Measurements from ENCODE around the gene ARHGEF10L.

ARHGEF10L gene

DNA sequence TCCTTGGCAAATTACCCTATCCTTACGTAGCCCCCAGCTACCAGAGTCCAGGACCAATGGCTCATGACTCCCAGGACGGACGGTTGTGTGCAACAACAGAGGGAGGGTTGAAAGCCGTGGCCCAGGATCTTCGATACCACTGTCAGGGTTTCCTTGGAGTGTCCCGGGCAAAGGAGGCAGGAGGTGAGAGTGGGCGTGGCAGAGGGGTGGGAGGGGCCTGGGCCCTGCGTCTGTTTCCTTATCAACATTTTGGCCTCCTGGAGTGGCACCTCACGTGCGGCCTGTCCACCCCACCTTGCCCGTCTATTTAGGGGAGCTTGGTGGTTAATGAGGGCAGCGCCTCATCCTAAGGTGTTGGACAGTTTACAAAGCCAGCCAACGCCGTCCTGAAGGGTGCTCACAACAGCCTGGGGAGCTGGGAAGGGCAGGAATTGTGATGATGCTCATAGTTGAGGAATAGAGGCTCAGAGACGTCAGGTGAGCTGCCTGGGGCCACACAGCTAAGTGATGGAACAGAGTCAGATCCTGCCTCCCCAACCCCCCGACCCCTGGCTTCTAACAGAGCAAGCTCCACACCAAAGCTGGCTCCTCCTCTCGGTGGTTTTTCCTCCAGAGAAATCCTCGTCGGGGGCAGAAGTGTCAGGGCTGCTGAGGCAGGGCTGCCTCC lies 17.4 kb upstream of the ARHGEF10L start:
- no peak for DNase-seq

DNA sequence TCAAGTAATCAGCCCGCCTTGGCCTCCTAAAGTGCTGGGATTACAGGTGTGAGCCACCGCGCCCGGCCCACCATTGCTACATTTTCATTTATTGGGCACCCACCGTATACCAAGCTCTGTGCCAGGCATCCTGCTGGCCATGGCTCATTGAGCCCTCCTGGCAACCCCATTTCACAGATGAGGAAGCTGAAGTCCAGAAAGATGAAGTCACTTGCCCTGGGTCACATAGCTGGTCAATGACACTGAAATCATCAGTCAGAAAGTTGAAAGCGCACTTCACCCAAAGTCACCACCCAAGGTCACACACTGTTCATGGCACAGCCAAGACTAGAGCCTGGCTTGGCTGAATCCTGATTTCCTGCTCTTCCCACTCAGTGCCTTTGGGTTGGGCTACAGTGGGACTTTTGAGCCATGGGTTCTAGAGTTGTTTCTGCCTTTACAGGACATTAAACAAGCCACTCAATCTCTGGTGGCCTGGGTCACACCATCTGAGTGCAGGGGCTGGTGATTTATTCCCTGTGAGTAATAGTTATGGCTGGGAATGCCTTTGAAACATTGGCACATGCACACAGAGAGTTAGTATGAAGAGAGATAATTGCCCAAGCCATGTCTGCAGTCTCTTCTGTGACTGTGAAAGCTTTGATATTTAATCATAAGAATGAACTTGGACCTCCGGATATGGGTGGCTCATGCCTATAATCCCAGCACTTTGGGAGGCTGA lies 16.0 kb upstream of the ARHGEF10L start:
- no peak for DNase-seq

DNA sequence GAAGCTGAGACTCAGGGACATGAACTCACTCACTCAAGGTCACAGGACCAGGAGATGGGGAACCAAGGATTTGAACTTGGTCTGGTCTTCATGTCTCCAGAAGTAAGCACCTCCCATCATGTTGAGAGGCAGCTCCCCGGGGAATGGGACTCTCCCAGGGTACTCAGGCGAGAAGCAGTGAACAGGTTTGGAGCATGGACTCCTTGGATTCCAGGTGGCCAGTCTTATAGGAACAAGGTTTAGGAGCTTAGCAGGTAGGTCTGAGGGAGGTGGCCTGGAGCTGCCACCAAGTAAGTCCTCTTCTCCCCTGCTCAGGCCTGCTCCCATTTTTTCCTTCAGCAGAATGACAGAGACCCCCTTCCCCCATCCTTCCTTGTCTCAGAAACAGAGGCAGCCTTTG lies 14.9 kb upstream of the ARHGEF10L start:
- DNase-seq, result no peak

DNA sequence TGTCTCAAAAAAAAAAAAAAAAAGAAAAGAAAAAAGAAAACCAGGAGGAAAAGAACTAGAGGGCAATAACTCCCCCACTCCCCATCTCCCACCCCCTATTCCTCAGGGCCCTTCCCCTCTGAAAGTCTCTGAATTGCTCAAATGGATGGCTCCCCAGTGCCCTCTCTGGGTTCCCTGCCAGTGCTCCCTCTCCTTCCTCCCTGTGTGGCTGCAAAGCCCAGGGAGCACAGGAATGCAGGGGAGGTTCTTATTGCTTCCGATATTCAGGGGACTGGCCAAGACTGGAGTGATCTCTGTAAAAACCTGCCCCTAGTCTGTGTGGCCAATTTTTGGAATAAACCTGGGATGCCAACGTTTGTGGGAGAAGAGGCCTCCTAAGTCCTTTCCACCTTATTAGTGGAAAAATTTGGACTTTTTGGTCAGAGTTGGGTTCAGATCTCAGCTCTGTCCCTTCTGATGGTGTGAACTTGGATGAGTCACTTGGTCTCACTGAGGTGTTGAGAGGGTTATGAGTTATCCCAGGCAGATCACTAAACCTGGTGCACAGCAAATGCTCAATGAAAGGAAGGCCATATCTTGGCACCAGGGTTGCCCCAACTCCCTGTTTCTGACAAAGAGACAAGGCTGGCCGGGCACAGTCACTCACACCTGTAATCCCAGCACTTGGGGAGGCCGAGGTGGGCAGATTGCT lies 13.4 kb upstream of the ARHGEF10L start:
- DNase-seq, result no peak

DNA sequence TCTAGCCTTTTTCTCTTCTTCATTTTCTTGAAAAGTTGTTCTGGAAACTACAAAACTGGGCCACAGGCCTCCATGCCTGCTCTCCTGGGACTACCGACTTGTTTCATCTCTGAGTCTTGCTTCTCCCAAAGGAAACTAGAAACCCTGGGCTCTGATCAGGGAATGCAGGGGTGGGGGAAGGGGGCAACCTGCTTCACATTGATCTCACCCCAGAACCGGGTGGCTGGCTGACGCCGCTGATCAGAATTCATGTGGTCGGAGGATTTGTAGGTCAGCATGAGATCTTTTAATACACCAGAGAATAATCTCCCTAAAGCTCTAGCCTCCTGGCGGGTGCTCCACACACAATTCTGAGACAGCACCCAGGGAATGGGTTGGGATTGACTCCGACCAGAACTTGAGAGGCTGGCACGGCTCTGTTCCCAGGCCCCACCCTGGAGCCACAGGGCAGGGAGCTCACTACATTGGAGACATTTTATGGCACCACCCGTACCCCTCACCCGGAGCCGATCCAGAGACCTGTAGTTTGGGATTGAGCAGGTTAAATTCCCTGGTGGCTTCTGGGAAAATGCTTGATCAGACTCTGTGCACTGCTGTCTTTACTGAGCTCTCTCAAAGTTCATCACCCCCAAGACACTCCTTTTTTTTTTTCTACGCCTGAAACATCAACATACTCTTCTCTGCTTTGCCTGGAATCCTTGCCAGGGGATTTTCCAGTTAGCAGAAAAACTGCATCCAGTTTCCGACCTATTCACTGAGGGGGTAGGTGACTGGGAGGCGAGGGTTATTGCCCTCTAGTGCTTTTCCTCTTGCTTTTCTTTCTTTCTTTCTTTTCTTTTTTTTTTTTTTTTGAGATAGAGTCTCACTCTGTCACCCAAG lies 12.2 kb upstream of the ARHGEF10L start:
- DNase-seq, result no peak

DNA sequence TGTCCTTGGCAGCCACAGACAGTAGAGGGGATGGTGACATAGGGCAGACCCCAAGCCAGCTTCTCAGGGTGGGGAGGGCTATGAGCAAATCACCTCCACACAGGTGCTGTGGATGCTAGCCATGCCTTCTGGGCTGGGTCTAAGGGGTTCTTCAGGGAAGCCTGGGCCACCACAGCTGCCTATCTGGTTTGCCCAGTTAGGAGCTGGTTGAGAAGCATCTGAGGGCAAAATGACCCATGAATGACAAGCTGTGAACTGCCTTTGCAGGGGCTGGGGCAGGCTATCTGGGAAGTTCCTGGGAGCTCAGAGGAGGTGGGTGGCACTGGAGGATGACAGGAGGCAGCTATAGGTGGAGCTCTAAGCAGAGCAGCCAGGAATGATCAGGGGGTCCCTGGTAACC lies 10.1 kb upstream of the ARHGEF10L start:
- no peak for DNase-seq

DNA sequence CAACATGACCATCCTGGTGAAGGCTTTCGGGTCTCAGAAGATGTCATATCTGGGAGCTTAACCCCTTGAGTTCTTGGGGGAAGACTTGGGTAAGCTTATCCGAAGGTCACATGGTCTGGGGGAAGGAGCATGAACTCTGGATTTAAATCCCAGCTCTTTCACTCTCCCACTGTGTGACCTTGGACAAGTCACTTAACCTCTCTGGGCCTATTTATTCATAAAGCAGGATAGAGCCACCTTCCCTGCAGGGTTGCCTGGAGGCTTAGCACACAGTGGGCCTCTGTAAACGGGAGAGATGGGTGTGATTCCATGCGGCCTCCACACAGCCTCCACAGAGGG lies 8.2 kb upstream of the ARHGEF10L start:
- DNase-seq, result no peak

DNA sequence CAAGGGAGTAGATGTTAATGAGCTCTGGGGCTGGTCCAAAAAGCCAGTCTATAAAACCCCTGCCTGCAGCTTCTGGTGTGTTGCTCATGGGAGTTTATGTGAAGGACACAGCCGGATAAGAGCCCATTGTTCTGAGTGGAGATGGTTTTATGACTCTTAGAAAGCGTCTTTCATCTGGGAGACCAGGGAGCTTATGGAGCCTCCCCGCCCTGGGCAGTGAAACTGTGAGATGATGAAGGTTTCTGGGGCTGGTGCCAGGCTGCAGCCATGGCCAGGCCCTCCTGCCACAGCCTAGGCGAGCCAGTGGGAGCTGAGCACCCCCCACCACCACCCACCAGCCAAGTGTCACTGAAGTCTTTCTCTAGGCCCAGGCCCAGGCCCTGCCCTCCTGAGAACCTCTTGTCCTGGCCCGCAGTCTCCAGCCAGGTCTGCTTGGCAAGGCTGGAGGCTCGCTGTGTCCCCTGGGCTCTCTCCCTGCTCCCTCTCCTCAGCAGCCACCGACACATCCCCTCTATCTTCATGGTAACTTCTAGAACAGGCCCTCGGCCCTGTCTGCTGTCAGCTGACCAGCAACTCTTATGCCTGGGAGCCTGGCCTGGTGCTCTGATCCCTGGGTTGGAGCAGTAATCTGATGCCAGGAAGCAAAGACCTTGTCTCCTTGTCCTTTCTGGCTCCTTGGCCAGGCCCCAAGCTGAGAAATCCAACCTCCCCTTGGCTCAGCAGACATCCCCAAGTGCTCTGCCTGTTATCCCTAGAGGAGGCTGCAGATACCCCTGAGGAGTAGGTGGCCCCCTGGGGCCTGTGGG lies 7.6 kb upstream of the ARHGEF10L start:
- DNase-seq, result no peak

DNA sequence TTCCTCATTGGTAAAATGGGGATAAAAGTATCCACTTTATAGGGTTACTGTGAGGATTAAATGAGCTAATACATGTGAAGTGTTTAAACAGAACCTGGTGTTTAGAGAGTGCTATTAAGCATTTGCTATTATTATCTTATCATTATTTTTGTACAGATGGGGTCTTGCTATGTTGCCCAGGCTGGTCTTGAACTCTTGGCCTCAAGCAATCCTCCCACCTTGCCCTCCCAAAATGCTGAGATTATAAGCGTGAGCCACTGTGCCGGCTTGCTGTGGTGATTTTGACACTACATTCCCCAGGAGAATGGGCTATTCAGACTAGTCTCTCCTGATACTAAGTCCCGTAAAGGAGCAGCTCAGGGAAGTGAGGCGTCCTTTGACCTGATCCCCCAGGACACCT lies 6.3 kb upstream of the ARHGEF10L start:
- no peak for DNase-seq

DNA sequence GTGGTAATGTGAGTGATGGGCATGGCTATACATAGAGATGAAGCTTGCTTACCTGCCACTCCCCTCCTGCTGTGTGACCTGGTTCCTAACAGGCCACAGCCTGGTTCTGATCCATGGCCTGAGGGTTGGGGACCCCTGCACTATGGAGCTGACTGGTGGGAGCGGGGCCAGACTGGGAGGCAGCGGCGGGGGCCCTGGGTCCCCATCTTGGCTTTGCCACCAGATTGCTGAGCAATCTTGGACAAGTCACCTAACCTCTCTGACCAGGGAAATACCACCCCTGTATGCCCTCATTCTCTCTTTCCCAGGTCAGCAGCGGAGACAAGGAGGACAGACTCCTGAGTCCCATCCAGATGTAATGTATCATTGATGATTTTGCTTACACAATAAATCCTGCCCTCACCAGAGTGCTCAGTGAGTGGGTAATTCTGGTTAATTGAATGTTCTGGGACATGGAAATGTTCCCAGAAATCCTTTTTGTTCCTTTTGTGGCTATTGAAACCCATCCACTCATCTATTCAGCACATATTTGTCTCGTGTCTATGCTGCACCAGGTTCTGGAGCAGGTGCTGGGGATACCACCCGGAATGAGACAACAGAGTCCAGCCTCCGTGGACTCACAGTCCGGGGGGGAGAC lies 4.1 kb upstream of the ARHGEF10L start:
- DNase-seq, result no peak

DNA sequence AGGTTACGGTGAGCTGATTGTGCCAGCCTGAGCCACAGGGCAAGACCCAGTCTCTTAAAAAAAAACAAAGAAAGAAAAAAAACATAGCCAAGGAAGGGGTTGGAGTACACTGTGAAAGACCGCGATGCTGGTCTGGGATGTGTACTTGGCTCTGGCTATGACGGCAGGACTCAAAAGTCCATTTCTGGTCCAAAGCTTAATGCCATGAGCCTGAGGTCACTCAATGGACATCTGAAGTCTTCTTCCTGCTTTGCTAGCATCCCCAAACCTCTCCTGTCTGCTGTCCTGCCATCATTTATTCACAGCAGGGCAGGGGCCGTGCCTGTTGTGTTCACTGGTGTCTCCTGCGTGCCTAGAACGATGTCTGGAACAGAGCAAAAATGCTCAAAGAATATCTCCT lies 1.5 kb upstream of the ARHGEF10L start:
- no peak for DNase-seq

DNA sequence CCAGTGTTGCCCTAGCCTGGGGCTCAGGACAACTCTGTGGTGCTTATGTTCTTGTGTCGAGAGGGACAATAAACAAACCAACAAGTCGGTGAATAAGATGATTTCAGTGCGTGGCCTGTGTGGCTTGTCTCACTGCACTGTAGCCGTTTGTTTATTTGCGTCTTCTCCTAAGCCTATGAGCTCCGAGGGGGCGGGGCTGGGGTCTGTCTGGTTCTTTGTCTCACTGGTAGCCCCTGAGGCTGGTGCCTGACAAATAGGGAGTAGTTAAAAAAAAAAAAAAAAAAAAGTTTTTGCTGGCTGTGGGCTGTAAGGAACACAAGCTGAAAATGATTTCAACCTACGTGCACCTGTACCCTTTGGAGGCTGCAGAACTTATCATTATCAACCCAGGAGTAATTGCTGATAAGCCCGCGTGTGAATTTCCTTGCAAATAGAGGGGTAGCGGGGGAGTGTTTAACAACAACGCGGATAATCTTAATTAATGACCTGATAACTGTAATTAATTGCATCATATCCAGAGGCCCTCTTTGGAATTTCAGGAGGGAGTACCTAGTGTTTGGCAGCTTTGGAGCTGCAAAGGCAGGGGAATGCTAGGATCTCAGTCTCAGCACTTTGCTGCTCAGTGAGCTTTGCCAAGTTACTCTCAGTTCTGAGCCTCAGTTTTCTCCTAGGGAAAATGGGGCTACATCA lies 925 bp upstream of the ARHGEF10L start:
- no peak for DNase-seq

DNA sequence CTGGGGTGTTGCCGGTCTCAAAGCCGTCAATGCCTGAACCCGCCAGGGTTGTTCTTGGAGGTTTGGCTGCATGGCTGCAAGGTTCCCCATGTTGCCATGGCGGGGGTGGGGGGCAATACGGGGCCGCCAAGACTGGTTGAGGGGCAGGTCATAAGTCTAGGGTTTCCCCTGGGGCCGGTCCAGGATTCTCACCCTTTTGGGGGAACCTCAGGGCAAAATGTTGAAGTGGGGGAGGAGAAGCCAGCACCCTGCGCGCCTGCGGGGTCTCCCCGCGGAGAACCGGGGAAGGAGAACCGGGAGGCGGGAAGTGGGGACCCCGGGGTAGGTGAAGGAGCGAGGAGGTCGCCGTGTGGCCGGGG lies 401 bp upstream of the ARHGEF10L start:
- DNase-seq, result no peak

DNA sequence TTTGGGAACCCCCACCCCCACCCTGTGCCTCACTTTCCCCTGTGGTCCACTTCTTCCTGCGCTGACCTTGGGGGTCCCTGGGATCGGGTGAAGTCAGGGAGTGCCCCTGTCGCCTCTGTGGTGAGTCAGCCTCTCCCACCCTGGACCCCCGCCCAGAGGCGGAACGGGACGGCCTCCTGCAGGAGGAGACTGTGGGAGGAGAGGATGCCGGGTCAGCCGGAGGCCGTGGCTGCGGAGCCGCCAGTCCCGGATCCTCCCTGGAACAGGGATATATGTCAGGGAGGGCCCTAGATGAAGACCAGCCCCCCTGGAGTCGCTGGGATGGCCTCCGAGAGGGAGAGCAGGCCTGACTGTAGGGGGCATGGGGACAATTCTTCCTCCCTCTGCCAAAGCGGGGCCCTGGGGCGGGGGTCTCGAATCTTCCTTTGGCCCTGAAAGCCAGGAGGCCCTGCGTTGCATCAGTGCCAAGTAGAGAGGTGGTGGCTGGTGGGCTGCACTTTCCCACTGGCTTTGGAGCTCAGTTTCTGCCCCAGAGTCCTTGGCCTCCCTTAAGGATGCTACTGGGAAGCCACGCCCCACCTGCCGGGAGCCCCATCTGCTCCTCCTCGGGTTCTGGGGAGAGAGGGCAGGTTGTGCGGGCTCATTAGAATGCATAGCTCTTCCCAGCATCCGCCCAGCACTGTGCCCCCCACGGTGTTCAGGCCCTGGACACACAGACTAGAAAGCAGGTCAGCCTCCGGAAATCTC lies 930 bp downstream of the ARHGEF10L start:
- no peak for DNase-seq

DNA sequence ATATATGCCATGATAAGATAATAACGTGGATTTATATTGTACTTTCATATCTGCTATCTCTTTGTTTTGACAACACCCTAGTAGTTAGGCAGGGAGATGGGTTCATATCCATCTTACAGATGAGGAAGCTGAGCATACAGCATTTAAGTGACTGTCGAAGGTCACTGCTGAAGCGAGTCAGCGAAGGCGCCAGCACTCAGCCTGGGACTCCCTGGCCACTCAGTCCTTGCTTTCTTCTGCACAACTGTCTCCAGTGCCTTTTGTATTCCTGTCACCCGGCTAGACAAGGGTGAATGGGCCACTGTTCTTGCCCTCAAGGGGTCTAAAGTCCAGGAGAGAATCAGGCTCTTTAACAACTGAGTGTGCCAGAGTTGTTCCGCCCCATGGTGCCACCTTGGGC lies 3.1 kb downstream of the ARHGEF10L start:
- no peak for DNase-seq

DNA sequence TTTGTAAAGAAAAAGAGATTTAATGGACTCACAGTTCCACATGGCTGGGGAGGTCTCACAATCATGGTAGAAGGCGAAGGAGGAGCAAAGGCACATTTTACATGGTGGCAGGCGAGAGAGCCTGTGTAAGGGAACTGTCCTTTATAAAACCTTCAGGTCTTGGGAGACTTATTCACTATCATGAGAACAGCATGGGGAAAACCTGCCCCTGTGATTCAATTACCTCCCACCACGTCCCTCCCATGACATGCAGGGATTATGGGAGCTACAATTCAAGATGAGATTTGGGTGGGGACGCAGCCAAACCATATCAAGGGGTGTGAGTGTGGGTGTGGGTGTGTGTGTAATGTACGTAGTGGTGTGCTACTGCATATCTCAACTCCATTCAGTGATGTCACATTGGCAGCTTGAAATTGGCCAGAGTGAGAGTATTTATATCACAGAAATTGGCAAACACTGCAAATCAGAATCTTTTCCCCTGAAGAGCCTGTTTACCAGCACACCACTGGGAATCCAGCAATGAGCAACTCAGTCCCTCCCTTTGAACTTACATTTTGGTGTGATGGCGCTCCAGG lies 5.4 kb downstream of the ARHGEF10L start:
- DNase-seq, result no peak

DNA sequence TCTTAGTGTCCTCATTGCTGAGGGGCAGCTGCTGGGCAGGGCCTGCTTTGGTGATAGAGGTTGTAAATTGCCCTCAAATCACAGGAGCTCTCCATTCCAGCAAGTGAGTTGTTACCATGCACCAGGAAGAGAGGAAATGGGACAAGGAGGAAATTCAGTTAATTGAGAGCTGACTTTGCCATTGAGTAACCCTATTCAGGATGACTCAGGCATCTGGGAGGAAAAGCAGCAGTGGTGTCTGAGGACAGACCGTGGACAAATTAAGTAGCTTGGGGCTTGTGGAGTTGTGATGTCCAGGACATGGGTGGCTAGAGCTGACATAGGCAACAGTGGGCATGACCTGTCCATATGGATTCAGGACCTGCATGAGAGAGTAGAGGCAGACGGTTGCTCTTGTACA lies 5.9 kb downstream of the ARHGEF10L start:
- no peak for DNase-seq

DNA sequence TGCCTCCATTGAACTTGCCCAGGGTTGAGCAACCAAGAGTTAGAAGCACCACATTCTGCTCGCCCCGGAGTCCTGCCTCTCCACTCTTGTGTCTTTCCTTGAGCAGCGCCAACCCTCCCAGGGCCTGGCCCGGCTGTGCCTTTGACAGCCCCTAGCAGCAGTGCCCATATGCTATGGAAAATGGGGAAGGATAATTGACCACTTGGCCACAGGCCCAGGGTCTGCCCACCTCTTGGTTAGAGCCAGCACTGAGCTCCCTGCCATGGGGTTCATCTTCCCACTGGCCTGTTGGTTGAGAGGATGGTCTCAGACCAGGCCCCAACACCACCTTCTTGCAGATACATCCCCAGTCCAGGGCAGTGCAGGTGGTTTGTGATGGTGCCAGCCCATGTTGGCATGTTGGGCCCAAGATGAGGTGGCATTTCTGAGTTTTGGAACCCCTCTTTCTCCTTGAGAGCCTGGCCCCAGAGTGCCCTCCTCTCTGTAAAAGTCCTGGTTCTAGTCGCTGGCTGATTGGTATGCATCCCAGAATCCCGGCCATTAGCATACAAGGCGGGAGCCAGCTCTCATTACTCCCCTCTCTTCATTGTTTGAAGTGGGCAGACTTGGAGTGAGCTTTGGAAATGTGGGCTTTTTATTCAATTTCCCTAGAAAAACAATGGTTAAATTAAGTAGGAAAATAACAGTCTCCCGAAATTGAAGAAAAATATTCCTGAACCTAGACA lies 7.6 kb downstream of the ARHGEF10L start:
- DNase-seq, result no peak

DNA sequence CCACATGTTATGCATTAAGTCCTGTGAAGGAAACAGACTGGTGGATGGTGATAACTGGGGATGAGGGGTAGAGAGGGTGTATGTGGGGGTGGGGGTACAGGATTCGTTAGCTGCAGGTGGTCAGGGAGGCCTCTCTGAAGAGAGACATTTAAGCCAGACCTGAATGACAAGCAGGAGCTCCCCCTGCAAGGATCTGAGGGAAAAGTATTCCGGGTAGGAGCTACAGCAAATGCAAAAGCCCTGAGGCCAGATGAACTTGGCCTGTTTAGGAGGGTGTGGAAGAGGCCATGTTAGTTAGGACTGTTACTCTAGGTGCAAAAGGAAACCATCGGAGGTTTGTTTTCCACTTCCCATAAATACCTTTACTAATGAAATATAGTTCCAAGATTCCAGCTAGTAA lies 9.9 kb downstream of the ARHGEF10L start:
- no peak for DNase-seq

All from CD4-positive, alpha-beta T cell treated with Interleukin-15 for 1 hour (primary cell).